DMS79 treated with DMSO at 0.1 percent for 48 hours (cell line): ENCODE measurements around the gene CDH8.
"Not testable (repeated sequence)": the region's sequence is repeated elsewhere in the genome, so short reads cannot be mapped to it uniquely, and the experiment has no call there.

Source experiments
- DNase-seq: peaks from one replicate; lab custom pipeline; 2025; lab: John Stamatoyannopoulos, UW

CDH8 gene

DNA sequence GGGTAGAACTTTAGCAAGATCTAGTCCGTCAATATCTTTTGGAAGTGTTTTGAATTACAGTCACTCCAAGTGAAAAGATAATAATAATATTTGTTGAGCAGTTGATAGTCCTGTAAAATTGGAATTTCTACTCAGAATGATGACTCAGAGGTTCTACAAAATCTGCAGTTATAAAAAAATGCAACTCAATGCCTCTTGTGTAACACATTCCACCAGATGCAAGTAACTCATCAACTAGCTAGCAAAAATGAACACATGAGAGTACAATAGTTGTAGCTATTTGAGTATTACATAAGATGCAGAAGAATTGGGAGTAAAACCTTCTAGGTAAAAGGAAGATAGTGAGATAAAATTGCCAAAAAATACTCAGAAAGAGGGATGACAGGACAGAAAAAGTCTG lies 177.2 kb downstream of the CDH8 start:
- DNase-seq, result no peak

DNA sequence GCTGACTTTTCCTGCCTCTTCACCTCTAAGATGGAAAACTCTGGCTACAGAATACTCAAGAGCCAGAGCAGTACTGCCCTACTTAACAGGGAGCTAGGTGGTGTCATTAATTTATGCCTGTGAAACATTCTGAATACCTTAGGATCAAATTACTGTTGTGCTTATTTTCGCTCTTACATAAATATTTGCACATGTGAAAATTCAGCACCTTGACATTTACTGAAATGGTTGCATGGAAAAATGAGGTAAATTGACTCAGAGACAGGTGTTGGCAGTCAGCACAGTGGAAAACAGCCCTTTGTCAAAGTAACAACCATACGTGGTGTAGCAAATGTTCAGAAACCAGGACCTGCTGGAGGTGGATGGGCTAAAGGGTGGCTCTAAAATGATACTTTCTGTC lies 193.6 kb downstream of the CDH8 start:
- DNase-seq, result no peak

DNA sequence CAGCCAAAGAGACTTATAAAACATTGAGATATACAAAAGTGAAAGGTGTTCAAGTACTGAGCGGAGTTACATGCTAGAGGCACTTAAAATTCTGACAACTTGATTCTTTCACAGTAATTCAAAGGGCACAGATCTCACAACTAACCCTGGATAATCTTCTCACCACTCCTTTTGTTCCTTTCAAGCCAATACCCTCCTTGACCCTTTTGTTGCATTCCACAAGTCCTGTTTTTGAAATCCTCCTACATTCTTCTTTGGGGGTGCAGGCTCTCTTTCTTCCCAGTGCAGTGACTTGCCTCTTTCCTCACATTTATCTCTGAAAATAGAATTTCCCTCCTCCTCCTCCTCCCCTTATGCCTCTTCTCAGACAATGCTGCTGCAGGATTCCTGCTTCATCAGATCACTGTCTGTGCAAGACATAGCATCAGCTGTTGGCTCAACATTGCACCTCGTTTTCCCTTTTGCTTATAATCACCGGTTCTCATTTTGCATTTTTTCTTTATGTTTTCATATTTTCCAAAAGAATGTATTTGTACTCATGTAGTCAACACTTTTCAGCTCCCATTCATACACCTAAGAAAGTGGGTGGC lies 199.3 kb downstream of the CDH8 start:
- DNase-seq, result no peak

DNA sequence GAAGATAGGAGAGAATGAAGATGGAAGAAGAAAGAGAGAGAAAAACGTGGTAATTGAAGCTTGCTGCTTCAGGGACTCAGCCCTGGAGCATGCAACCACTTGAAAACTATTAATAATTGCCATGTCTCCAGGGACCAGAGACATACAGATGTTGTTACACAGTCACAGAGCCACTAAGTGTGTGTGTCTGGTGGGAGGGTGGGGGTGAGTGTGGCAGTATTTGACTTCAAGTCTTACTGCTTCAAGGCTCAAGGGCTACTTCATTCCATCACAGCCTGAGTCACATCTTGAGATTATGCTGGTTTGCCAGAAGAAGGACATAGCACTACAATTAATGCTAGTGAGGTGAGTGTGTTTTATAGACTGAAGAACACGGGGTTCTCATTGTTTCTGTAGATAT lies 202.2 kb downstream of the CDH8 start:
- no peak for DNase-seq

DNA sequence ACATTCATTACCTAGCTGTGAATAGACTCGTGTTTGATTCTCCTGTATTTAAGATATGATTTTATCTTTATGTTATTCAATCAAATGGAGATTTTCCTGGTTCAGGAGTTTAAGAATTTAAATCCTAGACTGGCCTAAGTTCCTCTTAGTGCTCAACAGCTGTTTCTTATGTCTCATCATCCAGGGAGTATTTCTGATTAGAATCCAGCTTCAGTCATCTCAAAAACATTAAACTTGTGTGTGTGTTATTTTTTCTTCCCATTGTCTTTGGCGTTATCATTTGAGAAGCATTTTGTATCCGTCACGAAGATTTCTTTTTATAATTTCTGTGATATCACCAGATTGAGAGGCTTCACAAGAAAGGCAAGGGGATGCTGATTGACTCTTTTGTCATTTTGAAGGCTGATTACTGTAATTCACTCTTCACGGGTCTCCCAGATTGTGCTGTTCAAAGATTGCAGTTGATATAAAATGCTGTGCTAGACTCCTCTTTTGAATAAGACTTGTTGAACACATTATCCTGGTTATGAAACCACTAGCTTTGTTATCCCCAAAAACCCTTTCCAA lies 204.8 kb downstream of the CDH8 start:
- no peak for DNase-seq

GRCh38 chr16:61829631-61830030 lies 206.6 kb downstream of the CDH8 start:
- DNase-seq, result no peak

- peak; percentile 79 for DNase-seq
Observed at GRCh38 chr16:61823326-61823725, 212.9 kb downstream of the CDH8 start.

DNA sequence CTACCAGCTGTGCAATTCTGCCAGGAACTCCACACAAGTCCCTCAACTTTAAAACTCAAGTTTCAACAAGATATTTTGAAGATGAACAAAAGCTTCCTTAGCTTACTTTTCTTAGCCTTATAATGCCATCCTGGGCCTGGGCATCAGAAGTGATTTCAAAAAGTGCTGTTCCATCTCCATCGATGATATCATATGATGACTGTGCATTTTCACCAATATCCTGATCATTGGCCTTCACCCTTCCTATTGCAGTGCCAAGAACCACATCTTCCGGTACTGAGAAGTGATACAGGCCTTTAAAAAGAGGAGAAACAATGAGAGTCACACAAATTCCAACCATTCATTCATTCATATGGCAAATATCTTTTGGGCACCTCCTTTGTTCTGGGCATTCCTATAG lies 215.4 kb downstream of the CDH8 start:
- no peak for DNase-seq

GRCh38 chr16:61820398-61820797 lies 215.8 kb downstream of the CDH8 start:
- no peak for DNase-seq

- no peak for DNase-seq
Observed at GRCh38 chr16:61818850-61819249, 217.4 kb downstream of the CDH8 start.

GRCh38 chr16:61817583-61818278 lies 218.5 kb downstream of the CDH8 start:
- no peak for DNase-seq

DNA sequence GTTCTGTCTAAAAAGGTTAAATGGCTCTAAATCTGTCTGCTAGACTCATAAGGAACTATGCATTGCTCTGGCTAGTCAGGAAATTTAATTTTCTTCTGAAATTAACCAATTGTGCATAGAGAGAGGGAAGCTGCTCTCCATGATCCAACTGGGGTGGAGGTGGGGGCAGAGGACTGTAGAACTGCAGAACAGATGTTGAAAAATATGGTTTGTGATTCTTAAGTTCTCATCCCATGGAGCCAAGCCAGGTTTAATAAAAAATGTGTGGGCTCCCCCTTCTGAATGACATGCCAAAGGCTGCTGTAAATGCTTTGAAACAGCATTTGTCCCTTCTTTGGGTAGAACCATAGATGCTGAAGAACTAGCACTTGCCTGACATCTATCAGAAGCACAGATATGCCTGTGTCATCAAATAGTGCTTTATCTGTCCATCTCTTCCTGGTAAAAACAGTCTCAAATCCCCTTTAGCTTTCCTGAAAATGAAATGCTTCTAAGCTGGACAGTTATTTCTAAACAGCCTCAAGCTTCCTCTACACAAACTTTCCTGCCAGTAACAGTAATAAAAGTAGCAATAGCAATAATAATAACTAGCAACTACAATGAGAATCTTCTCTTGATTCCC lies 221.4 kb downstream of the CDH8 start:
- DNase-seq, result no peak

GRCh38 chr16:61813339-61813738 lies 222.9 kb downstream of the CDH8 start:
- DNase-seq, result no peak

GRCh38 chr16:61812251-61812650 lies 224.0 kb downstream of the CDH8 start:
- no peak for DNase-seq

- DNase-seq, result no peak
Observed at GRCh38 chr16:61807551-61807950, 228.7 kb downstream of the CDH8 start.

DNA sequence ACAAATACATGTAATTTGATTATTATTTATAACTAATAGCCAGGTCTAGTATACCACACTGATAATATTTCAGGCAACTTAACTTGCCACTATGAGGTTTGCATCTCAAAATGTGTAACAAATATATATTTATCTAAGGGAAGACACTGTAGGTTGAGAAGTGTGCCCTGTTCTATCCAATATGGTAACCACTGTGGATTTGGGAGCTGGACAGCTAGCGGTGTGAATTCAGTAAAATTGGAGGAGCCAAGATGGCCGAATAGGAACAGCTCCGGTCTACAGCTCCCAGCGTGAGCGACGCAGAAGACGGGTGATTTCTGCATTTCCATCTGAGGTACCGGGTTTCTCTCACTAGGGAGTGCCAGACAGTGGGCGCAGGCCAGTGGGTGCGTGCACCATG lies 235.0 kb downstream of the CDH8 start:
- DNase-seq, result not testable (repeated sequence)

- no peak for DNase-seq
Observed at GRCh38 chr16:61798741-61799140, 237.5 kb downstream of the CDH8 start.

GRCh38 chr16:61797961-61798507 lies 238.2 kb downstream of the CDH8 start:
- no peak for DNase-seq

DNA sequence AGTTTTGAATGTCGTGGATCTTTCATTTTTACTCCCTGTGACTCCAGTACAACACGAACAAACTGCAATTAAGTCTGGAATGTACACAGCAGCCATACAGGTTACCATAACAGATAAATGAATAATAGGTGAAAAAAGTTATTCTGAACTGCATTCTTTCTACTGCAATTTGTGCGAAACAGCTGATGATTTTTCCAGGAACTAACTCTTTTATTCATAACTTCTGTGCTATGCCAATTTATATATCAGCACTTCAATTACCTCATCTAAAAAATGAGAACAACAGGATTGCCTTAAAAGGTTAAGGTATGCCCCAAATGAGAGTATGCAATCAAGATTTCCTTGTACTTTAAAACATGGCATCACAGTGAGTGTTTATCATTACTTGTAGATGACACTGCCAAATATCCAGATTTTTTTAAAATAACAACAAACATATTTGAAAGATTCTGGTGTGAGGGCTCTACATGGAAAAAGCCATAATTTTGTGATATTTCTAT lies 238.9 kb downstream of the CDH8 start:
- DNase-seq, result no peak

DNA sequence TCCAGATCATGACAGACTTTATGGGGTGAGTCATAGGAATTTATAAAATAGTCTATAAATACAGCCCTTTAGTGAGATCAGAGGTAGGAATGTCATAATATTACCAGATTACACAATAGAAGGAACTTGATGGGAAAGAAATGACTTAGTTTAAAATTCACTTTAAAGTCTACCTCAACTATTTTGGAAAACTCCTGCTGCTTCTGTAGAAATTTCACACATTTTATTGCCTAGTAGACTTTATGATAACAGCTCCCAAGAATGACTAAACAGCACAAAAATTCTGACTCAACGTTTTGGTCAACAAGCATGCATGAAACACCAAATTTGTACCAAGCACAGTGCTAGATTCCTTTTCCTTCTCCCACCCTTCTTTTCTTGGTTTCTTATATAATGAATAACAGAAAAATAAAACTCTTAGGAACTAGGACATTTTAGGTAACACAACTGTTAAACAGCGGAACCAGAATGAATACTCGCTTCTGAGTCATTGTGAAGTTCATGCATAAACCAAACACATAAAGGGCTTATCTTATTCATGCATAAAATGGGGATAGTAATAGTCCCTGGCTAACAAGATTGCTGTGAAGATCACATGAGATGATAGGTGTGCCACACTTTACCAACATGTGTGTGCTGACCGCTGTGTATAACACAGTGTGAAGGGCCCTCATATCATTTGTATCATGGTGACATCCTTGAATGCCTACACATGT lies 243.9 kb downstream of the CDH8 start:
- no peak for DNase-seq

GRCh38 chr16:61791464-61791863 lies 244.8 kb downstream of the CDH8 start:
- no peak for DNase-seq

GRCh38 chr16:61781855-61782254 lies 254.4 kb downstream of the CDH8 start:
- not testable (repeated sequence) for DNase-seq
